GM19351 (cell line): ENCODE results near the gene RCOR2.

ENCODE experiments used
- ATAC-seq: cut with Tn5 transposase; IDR thresholded peaks from one replicate; pipeline ENCODE4 v1.9.1; 2021; ENCODE audit warnings: mild to moderate bottlenecking, moderate library complexity; ENCODE audit not compliant: unreplicated experiment

RCOR2 gene

DNA sequence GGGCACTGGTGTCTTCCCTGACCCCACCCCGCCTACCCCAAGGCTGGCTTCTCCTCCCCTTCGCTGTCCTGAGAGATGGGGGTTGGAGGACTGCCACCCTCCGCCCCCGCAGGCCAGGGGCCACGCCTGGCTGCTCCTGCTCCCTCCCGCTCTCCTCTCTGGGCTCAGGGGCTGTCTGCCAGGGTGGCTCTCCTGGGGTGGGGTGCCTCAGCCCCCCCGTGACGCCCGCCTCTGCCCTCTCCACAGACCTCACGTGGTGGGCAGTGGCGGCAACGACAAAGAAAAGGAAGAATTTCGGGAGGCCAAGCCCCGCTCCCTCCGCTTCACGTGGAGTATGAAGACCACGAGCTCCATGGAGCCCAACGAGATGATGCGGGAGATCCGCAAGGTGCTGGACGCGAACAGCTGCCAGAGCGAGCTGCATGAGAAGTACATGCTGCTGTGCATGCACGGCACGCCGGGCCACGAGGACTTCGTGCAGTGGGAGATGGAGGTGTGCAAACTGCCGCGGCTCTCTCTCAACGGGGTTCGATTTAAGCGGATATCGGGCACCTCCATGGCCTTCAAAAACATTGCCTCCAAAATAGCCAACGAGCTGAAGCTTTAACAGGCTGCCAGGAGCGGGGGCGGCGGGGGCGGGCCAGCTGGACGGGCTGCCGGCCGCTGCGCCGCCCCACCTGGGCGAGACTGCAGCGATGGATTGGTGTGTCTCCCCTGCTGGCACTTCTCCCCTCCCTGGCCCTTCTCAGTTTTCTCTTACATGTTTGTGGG, 8.1 kb downstream of the RCOR2 start:
- ATAC-seq = no peak

DNA sequence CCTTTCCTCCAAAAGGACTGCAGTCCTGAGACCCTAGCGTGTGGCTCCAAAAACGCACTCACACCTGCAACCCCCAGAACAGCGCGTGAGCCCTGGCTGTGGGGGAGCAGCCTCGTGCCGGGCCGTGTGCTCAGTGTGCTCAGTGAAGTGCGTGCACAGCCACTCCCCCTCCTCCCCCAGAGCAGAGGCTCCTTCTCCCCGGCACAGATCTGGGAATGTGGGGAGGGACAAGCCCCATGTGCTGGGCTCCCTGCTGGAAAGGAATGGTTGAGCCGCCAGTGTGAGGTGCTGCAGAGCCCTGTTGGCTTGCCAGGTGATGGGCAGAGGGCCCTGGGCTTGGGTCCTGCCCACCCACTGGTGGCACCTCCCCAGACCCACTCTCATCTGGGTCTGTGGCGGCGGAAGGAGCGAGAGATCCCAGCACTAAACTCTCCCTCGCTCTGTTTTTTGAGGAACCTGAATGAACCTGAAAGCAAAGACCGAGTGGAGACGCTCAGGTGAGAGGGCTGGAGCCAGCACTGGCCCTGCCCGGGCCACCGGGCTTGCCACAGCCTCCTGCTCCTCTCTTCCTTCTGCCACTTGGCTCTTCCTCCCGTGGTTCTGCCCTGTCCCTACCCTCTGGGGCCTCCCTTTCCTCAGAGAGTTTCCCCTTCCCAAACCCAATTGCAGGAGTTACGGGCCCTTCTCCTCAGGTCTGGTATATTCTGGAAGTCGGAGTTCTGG, 9.0 kb downstream of the RCOR2 start:
- ATAC-seq = no peak

DNA sequence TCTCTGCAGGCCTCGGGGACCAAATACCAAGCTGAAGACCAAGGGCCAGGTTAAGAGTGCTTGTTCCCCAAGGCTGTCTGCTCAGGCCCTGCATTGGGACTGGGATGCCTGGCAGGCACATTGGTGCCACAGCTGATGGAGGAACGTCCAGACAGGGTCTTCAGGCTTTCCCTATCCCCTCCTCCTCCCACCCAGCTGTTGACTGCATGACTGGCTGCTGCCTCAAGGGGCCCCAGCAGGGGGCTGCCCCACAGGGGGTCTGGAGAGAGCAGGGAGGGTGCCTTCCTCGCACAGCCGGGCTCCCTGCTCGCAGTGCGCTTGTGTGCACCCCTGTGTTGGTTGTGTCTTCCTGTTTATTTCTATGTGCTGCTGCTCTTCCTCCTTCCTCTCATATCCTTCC, 9.9 kb downstream of the RCOR2 start:
- ATAC-seq = no peak

DNA sequence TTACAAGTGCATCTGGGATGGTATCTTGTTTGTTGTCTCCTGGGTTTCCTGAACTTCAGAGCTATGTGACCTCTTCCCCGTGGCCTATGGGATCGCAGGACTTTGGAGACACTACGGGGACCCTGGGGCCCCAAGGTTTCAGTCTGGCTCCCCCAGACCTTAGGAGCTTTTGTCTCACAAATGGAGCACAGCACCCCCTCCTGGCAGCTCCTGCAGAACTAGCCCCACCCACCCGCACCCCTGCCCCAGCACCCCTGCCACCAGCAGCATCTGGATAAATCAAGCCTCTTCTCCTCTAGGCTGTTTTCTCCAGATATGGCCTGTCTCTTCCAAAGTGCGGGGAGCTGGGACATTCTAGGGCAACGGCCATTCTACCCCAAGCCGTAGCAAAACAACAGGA, 10.4 kb downstream of the RCOR2 start:
- ATAC-seq = no peak

GRCh38 chr11:63906087-63906486, 10.9 kb downstream of the RCOR2 start:
- ATAC-seq = no peak

- no peak for ATAC-seq
Observed at GRCh38 chr11:63905179-63905578, 11.8 kb downstream of the RCOR2 start.

DNA sequence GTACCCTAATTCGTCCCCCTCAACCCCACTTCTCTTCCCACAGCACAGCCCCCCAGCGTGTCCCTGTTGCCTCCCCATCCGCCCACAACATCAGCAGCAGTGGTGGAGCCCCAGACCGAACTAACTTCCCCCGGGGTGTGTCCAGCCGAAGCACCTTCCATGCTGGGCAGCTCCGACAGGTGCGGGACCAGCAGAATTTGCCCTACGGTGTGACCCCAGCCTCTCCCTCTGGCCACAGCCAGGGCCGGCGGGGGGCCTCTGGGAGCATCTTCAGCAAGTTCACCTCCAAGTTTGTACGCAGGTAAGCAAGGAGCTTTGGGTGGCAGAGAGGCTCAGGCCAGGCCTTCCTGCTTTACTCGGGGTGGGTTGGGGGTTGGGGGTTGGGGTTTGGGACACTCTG, 12.2 kb downstream of the RCOR2 start:
- no peak for ATAC-seq

- no peak for ATAC-seq
Observed at GRCh38 chr11:63903884-63904283, 13.1 kb downstream of the RCOR2 start.

DNA sequence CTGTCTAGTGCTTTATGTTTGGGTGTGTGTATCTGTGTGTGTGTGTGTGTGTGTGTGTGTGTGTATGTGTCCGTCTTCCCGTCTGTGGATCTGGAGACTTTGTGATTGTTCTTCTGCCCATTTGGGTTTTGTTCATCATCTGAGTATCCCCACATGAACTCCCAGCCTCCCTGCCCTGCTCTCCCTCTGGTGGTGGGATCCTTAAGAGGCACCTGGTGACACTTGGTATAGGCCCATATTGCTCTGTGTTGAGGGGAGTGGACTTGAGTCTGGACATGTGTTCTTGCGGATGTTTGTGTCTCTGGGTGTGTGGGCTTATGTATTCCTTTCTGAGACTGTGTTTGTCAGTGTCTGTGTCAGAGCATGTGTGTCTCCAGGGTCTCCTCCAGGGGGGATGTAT, 15.3 kb downstream of the RCOR2 start:
- no peak for ATAC-seq

DNA sequence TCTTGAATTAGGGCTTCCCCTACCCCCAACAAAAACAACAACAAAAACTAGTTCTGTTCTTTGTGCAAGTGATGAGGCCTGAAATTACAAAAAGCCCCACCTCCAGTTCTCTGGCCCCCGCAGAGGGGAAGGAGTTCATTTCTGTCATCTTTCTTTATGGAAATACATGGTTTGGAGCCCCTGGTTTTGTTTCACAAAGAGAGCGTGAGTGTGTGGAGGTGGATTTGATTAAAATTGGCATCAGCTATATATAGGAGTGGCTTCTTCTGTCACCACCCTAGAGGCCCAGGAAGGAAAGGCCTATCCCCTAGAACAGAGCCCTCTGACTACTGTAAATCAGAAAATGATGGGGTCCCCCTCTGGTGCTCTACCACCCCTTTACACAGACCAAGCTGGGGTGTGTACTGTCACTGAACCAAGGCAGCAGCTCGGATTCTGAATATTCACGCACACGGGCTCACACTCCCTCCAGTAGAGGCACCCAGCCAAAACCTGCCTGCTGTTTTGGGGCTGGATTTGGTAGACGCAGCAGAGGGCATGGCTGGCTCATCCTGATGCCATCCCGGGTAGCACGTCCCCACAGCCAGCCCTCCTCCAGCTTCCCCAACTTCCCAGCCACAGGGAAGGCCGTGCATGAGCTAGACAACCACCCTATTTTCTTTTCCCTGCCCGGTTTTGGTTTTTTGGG, 19.4 kb downstream of the RCOR2 start:
- no peak for ATAC-seq

- ATAC-seq = no peak
Observed at GRCh38 chr11:63896071-63896470, 20.9 kb downstream of the RCOR2 start.

DNA sequence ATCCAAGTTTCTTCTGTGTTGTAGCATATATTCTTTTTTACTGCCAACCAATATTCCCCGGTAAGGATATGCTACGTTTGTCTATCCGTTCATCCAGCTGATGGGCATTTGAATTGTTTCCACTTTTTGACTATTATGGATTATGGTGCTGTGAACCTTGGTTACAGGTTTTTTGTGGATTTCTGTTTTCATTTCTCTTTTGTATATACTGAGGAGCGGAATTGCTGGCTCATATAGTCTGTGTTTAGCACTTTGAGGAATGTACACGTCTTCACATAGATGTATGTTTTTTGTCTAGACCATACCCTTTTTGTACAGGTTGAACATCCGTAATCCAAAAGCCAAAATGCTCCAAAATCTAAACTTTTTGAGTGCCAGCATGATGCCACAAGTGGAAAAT, 23.6 kb downstream of the RCOR2 start:
- no peak for ATAC-seq

DNA sequence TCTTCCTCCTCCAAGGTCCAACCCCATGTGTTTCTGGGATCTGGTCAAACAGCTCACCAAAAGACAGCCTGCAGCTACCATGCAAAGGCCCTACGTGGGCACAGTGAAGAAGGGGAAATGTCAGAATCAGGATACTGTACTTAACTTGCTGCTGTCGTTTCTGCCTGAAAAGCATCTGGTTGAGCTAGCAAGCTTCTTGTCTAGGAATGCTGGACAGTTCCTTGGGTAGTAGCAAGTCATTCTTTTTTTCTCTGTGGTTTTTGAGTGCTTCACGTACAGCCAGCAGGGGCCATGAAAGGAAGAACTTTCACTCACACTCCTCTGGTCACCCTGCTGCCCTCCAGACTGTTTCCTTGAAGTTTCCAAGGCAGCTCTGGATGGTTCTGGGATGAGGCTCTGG, 24.7 kb downstream of the RCOR2 start:
- no peak for ATAC-seq

DNA sequence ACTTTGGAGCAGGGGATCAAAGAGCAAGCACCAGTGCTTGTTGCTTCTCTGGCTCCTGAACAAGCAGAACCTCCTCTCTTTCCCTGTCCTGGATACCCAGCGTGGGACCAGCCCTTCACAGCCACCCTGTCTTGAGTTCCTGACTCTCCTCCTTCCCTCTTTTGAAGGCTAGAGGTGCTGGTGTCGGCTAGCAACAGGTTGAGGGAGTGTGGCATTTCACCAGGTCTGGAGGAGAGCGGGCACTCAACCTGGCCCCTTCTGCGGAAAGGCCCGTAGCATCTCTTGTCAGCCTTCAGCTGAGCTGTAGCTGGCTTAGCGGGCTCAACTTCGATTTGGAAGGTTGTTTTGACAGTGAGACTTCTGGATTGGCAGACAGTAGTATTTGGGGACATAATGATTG, 26.6 kb downstream of the RCOR2 start:
- no peak for ATAC-seq

DNA sequence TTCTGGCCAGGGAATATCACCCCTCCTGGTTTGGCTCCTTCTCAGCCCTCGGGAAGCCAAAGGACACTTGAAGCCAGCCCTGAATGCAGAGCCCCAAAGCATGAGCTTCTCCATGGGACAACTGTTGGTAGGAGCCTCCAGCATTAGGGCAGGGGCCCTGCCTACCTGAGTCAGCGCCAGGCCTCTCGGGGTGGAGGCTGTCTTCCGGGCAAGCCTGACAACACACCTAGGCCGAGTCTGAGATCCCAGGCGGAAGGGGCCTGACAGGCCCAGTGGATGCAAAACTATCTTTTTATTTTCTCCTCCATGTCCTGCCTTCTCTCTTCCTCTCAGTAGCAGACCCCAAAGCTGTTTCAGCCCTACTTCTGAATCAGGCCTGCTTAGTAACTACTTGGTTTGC, 27.6 kb downstream of the RCOR2 start:
- no peak for ATAC-seq

GRCh38 chr11:63888170-63889086, 28.5 kb downstream of the RCOR2 start:
- peak; percentile 81 for ATAC-seq

DNA sequence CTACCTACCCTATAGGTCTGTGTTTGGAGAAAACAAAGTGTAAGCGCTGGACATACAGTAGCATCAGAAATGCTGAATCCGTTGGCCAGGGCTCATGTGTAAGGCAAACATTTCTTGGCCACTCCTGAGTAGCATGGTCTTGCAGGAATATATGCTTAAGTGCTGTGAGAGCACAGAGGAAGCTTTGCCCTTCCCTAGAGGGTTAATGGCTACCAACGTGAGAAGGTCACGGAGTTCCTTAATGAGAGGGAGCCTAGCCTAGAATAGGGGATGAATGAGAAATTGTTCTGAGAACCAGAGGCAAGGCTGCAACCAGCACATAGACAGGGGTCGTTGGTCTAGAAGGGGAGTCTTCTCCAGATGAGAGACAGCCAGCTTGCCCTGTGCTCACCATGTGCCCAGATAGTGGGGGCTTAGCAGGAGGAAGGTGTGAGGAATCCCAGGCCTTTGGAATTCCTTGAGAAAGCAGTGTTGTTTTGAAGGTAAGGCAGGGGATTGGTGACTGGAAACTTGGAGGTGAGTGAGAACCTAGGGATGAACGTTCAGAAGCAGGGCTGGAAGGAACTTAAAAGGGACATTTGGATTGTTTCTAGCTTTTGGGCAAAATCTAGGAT, 29.5 kb downstream of the RCOR2 start:
- no peak for ATAC-seq

GRCh38 chr11:63884196-63884932, 32.6 kb downstream of the RCOR2 start:
- no peak for ATAC-seq

DNA sequence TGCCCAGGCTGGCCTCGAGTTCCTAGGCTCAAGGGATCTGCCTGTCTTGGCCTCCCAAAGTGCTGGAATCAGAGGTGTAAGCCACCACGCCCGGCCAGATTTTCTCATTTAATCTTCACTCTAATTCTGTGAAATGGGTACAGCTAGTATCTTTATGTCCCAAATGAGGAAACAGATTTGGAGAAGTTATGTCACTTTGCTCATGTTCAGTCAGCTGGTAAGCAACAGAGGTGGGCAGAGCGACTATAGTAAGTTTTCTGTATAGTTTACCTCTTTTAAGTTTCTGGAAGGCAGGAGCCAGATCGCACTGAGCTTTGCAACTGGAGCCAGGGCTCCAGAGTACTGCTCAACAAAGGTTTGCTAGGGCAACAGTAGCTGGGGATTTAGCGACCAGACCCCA, 33.2 kb downstream of the RCOR2 start:
- no peak for ATAC-seq
